Stimulated activated CD4-positive, alpha-beta T cell treated with anti-CD3 and anti-CD28 coated beads, Interleukin-1b, Interleukin-23, amount 100 ng/mL, for 48 hours (primary cell): Measurements from ENCODE around the gene FZR1.

Source experiments
- DNase-seq: peaks from one replicate; pipeline ENCODE4 v3.0.0-alpha.2; 2020

Gene FZR1

GRCh38 chr19:3505598-3506383 is at the start of gene FZR1:
FZR1 (plus strand) TSS chr19:3506311; CDS start chr19:3522990, 16,679 bp downstream.
- peak; percentile 100 for DNase-seq

- DNase-seq = no peak
Observed at GRCh38 chr19:3456925-3457527, 49.1 kb upstream of the FZR1 start.

DNA sequence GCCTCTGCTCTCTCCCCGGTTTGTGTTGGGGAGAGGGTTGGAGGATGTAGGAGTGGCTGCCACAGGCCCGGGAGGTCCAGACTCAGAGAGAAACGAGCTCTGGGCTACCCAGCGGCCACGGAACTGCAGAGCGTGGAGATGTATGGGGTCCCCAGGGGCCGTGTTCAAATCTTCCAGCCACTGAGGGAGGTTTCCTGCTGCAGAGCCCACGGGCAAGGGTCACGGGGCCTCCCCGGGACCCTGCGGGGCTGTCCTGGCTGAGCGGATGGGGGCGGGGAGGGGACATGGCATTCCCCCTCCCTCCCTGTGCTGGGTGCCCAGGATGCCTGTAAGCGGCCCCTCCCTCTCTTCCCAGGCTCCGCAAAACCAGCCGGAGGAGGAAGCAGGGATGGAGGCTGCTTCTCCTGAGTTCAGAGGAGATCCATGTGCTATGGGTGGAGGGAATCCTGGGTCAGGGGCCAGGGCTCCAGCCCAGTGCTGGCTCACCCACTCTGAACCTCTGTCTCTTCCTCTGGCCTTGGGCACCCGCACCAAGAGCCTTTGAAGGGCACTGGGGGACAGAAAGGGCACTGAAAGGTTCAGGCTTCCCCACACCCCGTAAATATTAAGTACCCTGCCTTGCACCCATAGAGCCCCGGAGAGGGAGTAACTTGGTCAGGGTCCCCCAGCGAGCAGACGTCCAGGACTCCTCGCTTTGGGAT is 48.4 kb upstream of the FZR1 start:
- DNase-seq = no peak

DNA sequence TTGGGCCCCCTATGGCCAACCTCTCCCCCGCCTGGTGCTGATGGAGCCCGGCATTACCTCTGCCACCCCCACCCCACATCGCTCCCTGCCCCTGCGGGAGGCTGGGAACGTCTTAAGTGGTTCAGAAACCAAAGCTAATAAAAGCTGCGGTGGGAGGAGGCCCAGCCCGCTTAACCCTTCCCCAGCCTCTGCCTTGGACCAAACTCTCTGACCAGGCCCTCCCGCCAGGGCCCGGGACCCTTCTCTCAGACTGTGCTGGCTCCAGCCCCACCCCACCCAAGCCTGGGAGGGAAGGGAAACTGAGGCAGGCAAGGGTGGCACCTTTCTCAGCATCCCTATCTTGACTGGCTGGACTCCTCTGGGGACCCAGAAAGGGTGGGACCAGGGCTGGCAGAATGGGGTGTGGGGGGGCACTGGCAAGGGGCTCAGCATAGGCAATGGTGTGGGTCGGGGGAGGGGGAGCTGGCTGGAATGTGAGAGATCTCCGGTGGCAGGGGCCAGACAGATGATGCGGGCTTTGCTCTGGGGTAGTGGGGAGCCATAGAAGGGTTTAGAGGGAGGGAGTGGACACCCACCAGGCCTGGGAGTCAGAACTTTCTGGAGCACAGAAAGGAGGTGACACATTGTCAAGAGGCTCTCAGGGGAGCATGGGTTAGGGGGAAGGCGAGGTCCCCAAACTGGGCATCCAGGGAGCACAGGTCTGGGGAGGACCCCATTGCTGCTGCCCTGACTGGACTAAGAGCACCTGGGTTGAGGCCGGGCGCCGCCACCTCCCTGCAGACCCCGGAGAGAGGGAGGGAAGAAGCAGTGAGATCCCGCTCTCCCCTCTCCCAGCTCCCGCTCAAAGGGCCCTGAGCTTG is 47.7 kb upstream of the FZR1 start:
- no peak for DNase-seq

- no peak for DNase-seq
Observed at GRCh38 chr19:3459089-3459881, 46.8 kb upstream of the FZR1 start.

DNA sequence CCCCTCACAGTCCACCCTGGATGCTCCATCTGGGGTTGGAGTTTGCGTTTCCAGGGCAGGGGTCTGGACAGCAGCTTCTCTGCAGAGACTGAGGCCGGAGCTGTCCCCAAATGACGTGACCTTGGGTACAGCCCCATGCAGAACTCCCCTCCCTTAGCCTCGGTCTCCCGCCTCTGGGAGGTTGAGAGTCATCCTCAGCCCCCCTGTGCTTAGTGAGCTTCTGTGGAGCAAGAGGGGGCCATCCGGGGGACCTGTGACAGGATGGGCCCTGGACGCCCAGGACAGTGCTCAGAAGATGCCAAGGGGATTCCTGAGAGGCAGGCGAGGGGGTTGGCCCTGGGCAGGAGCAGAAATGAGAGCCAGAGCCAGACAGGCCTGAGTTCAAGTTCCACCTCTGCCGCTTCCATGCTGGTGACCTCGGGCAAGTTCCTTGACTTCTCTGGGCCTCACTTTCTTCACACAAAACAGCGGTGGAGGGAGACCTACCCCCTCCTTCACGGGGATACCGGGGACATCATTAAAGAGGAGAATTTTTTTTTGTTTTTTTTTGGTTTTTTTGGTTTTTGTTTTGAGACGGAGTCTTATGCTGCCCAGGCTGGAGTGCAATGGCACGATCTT is 46.0 kb upstream of the FZR1 start:
- no peak for DNase-seq

DNA sequence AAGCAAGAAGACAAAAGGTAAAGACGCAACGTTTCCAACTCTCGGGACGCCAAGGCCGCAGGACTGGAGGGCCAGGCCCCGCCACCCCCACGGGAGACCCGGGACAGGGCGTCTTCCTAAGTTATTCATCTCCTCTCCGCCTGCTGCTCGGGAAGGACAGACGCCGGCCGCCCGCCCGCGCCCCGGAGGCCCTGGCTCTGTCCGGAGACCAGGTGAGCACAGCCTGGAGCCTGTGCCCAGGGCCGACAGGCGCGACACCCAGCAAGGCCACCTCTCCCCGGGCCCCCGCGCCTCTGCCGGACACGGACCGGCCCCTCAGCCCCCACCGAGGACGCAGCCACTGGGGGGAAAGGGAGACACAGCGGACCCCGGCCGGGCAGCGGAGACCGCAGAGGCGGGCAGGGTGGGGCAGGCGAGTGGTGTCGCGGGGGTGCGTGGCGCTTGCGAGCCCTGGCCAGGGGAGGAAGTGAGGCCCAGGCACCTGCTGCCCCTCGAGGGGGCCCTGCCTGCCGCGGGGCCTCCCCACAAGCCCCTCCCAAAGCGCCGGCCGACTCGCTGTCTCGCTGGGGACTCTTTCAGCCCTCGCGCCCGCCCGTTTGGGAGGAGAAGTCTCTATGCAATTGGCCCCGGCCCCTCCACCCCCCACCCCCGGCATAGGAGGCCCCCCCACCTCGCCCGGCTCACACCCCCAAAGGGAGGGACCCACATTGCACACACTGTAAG is 43.0 kb upstream of the FZR1 start:
- no peak for DNase-seq

GRCh38 chr19:3463714-3464586 is 42.2 kb upstream of the FZR1 start:
- DNase-seq = no peak

DNA sequence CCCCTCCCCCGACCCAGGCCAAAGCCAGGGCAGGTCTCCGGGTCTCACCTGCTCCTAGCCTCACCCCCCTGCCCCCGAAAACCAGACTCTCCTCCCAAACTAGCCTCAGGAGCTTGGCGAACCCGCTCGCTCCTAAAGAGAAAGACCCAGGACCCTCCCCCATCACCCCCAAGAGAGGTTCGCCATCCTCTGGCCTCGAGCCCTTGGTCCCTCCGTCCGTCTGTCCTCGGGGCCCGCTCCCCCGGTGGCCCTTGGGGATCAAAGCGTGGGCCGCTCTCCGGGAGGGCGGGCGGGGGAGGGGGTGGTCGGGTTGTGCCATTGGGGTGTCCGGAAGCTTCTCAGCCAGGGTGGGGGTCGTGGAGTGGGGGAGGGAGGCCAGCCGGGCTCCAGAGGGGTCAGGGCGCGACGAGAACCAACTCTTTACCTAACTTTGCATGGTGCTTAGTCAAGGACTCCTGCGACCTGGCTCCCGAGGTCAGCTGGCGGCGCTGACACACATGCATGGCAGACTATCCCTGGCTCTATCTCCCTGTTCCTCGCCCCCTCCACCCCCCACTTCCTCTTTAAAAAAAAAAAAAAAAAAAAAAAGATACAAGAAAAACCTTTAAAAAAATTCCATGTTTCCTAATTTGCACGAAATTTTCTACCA is 41.4 kb upstream of the FZR1 start:
- DNase-seq = no peak

- DNase-seq = no peak
Observed at GRCh38 chr19:3465552-3465951, 40.6 kb upstream of the FZR1 start.

DNA sequence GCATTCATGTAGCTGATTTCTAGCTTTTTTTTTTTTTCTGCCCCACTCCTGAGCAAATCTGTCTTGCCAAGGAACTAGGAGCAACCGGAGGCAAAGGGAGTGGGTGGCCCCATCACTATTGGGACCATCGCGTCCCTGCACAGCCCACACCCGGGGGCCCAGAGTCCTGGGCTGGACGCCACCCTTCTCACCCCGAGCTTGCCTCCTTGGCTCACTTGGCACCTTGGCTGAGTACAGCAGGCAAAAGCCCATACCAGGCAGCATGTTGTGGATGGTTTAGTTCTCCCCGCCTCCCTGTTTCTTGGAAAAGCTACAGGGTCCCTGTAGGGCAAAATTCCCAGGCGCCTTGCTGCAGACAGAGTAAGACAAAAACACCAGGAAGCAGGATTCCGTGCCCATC is 39.5 kb upstream of the FZR1 start:
- DNase-seq = no peak

- no peak for DNase-seq
Observed at GRCh38 chr19:3467437-3468198, 38.5 kb upstream of the FZR1 start.

GRCh38 chr19:3468211-3468610 is 37.9 kb upstream of the FZR1 start:
- DNase-seq = no peak

DNA sequence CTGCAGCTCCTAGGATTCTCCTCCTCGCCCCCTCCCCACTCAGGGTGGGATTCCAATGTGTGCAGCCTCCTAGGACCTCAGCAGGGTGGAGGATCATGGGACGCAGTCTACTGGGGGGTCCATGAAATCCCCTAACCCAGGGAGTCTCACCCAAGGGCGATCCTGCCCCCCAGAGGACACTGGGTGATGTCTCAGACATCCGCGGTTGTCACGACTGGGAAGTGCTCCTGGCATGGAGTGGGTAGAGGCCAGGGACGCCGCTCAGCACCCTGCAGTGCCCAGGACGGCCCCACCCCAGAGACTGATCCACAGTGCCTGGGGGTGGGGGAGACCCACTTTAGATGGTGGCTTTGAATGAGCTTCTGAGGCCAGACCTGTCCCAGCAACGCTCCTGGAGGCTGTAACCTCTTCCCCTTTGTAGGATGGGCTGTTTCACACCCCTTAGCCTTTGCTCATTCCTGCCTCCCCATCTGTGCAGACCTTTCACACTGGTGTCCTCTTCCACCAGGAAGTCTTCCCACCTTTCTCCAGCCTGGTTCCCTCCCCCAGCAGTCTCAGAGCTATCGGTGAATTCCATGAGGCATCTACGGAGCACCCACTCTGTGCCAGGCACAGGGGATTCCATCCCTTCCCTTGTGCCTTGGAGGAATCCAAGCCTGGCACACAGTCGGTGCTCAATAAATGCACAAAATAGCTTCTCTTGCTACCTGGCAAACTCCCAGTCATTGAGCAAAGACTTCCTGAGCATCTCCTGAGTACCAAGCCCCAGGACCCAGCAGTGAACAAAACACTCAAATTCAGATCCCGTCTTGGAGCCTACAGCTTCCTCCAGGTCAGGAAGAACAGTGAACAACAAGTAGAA is 36.2 kb upstream of the FZR1 start:
- no peak for DNase-seq

DNA sequence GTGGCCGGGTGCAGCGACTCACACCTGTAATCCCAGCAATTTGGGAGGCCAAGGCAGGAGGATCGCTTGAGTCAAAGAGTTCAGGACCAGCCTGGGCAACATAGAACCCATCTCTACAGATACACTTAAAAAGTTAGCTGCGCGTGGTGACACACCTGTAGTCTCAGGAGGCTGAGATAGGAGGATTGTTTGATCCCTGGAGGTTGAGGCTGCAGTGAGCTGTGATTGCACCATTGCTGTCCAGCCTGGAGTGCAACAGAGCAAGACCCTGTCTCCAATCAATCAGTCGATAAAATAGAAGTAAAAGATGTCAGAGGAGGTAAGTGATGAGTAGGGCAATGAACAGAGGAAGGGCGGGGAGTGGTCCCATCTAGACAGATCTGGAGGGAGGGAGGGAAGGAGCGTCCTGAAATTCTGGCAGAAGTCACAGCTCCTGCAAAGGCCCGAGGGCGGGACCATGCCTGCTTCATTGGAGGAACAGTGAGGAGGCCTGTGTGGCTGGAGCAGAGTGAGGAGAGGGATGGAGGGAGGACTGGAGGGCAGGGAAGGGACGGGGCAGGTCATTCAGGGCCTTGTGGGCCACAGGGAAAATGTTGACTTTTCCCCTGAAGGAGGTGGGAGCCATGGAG is 35.5 kb upstream of the FZR1 start:
- no peak for DNase-seq

DNA sequence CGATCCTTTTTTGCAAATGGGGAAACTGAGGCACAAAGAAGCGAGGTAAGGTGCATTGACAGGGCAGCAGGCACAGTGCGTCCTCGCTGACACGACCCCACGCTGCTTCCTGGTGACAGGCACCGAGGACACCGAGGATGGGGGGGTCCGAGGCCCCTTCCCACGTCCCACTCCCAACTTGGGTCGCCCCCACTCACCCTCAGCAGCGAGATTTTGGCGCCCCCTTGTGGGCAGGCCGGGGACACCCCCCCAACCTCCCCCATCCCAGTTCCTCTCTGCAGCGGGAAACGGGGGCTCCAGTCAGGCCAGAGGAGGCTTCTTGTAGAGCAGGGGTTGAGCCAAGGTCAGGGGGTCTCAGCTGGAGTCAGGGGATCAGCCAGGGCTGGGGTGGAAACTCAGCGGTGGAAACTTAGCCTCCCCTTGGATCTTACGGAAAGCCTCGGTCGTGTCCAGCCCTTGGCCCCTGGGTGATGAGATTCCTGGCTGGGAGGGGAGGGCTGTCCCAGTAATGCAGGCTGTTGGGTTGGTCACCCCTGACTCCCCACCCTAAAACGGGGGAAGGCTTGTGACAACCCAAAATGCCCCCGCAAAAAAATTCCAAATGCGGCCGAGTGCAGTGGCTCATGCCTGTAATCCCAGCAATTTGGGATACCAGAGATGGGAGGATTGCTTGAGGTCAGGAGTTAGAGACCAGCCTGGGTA is 34.0 kb upstream of the FZR1 start:
- DNase-seq = peak; percentile 30

DNA sequence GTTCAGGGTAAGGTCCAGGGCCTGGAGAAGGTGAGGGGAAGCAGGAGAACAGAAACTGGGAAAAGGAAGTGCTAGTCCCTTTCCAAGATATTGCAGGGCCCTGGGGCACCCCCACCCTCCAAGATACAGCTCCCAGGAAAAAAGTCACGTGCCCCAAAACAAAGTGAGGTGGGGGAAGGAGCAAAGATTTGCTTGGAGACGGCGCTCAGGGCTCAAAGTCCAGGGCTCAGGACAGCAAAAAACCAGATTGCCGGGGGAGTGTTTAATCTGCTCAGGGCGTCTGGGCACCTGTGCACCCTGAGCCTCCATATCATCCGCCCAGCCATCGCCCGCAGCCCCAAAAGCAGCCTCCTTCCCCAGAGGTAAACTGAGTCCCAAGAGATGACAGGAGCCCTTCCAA is 32.1 kb upstream of the FZR1 start:
- DNase-seq = no peak
